Heart left ventricle (tissue), 16 donors: ENCODE data around the gene SERPINA1. TPM values are rescaled to one million over a fixed set of nuclear protein-coding genes. Genes with fewer than 3 reads are reported as not detected.

Source experiments
- ATAC-seq, 4 donors: fragments of 200-7000 bp; cut with Tn5 transposase; one replicate each; pipeline ENCODE4 v1.9.1; 2020 to 2022; ENCODE audit warnings: moderate library complexity in 4 of 4, mild to moderate bottlenecking in 3 of 4, moderate number of reproducible peaks in 1 of 4
- DNase-seq, 5 donors: peaks; one replicate each; pipeline ENCODE4 v3.0.0-alpha.2; 2020
- H3K27ac ChIP-seq, 12 donors: fragments of 200-600 bp; sonication (generic) in 4 of 12; one replicate each; pipeline versions ENCODE4 v1.5.0 to v1.8.0; 2016 to 2022; ENCODE audit warnings: mild to moderate bottlenecking in 2 of 12
- H3K27me3 ChIP-seq, 9 donors: fragments of 200-600 bp; sonication (generic) in 2 of 9; one replicate each; pipeline versions ENCODE4 v1.5.1 to v1.8.0; 2016 to 2022; ENCODE audit warnings: mild to moderate bottlenecking in 3 of 9
- H3K36me3 ChIP-seq, 9 donors: fragments of 200-600 bp; sonication (generic) in 2 of 9; one replicate each; pipeline versions ENCODE4 v1.5.0 to v1.8.0; 2018 to 2022; ENCODE audit warnings: mild to moderate bottlenecking in 2 of 9
- H3K4me1 ChIP-seq, 12 donors: fragments of 200-600 bp; sonication (generic) in 4 of 12; one replicate each; pipeline versions ENCODE4 v1.5.0 to v1.8.0; 2016 to 2022; ENCODE audit warnings: mild to moderate bottlenecking in 3 of 12
- H3K4me3 ChIP-seq, 12 donors: fragments of 200-600 bp; sonication (generic) in 4 of 12; one replicate each; pipeline versions ENCODE4 v1.5.0 to v1.8.0; 2017 to 2022; ENCODE audit warnings: mild to moderate bottlenecking in 9 of 12, moderate library complexity in 4 of 12
- H3K9me3 ChIP-seq, 12 donors: fragments of 200-600 bp; sonication (generic) in 4 of 12; one replicate each; pipeline versions ENCODE4 v1.5.0 to v1.8.0; 2016 to 2022; ENCODE audit warnings: mild to moderate bottlenecking in 1 of 12
- POLR2A ChIP-seq, 2 donors: fragments of 450-650 bp; IDR thresholded peaks; one replicate each; pipeline ENCODE4 v1.6.1; 2017; ENCODE audit warnings: antibody characterized with exemption in 2 of 2, mild to moderate bottlenecking in 2 of 2, moderate library complexity in 2 of 2
- WGBS, 4 donors: extraction: QIAGEN DNeasy Blood & Tissue Kit in 2 of 4; methylation state at CpG; one replicate each; pipeline versions ENCODE4 v1.1.5 to v1.1.7; 2013 to 2018; 5-methylcytosine and 5-hydroxymethylcytosine counted together
- intact Hi-C, 10 donors: fragments of 100-400 bp; cut with DNase I; formaldehyde crosslinking; loops; one replicate each; pipeline versions ENCODE4 v1.11.1 to v1.14.2; 2022
- polyA plus RNA-seq, 2 donors: library from polyadenylated mRNA; stranded (reverse); fragments of 200-250 nt; gene quantifications; one replicate each; pipeline ENCODE4 v1.2.3, GENCODE V29; 2013
- total RNA-seq, 9 donors: library from RNA; depleted of rRNA in 2 of 9; stranded (reverse); fragments of >200 nt in 2 of 9; fragmentation: NEBNext Ultra II Directional in 3 of 9; extraction: Animal tissue kit (Norgen Biotek cat#: 25700) in 3 of 9; gene quantifications; one replicate each; pipeline versions ENCODE4 v1.1.0 to v1.2.4, GENCODE V29; 2016 to 2023
- TF ChIP-seq, protein P1 (sequence below), 12 donors: fragments of 200-600 bp; sonication (generic) in 4 of 12; IDR thresholded peaks; one replicate each; pipeline versions ENCODE4 v1.5.0 to v1.8.0; 2018 to 2022; ENCODE audit warnings: antibody characterized with exemption in 12 of 12, mild to moderate bottlenecking in 5 of 12
- donor health status: ischemic (EF 13 %, LVEDD 7.1; RV severe dilation, severe dysfunction).
- donor health status: healthy with polysubstance abuse.
- donor health status: DM: no; HTN: yes; CAD: no.
- donor health status: DM: no; HTN: no; CAD: no.
- donor health status: ischemic (EF 25% LVEDD 6.9; RV normal size, moderate dysfunction).
- donor health status: ischemic (EF 25% LVEDD 5.7; RV mildly dilated, moderate dysfunction).
- donor health status: healthy.
- donor health status: DM: yes; HTN: yes; CAD: no.
- donor health status: ischemic (EF 35%, LVEDD 5.7; RV mildly dilated, moderate dysfunction).
- donor health status: nonischemic (EF 11% LVEDD 7.7; RV severe dilation, severe dysfunction).
- donor health status: DM: yes; HTN: yes; CAD: no.
- donor health status: PGD.
- donor health status: ischemic (EF 29% LVEDD 5.4; RV normal size, mild dysfunction).
- donor health status: nonischemic (EF 23%, LVEDD 6.1; RV moderate dilation, normal function).

The SERPINA1 gene
- total and polyA plus RNA-seq, 11 donors = 0.99 to 53.4 (median 4.4) TPM

- ATAC-seq = no peak
- Histone ChIP-seq H3K27ac (no peak overlapping the region), H3K27me3 (no peaks in the 10 kb centered on the region), H3K4me3 (no peak overlapping the region), H3K36me3 (no peaks in the 10 kb centered on the region), H3K4me1 (no peaks in the 10 kb centered on the region), H3K9me3 (peaks cover 0 to under 1% (median 0%) of the 10 kb centered on the region in 12 donors)
- intact Hi-C loops = no loop called here
- TF ChIP-seq, protein P1, sequence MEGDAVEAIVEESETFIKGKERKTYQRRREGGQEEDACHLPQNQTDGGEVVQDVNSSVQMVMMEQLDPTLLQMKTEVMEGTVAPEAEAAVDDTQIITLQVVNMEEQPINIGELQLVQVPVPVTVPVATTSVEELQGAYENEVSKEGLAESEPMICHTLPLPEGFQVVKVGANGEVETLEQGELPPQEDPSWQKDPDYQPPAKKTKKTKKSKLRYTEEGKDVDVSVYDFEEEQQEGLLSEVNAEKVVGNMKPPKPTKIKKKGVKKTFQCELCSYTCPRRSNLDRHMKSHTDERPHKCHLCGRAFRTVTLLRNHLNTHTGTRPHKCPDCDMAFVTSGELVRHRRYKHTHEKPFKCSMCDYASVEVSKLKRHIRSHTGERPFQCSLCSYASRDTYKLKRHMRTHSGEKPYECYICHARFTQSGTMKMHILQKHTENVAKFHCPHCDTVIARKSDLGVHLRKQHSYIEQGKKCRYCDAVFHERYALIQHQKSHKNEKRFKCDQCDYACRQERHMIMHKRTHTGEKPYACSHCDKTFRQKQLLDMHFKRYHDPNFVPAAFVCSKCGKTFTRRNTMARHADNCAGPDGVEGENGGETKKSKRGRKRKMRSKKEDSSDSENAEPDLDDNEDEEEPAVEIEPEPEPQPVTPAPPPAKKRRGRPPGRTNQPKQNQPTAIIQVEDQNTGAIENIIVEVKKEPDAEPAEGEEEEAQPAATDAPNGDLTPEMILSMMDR (IDR thresholded peaks at IDR 0.05) = no peak
- no peak for TF ChIP-seq POLR2A (IDR thresholded peaks at IDR 0.05)
- no peak for DNase-seq
Observed at GRCh38 chr14:94332587-94332986, 55.8 kb downstream of the SERPINA1 start.

DNA sequence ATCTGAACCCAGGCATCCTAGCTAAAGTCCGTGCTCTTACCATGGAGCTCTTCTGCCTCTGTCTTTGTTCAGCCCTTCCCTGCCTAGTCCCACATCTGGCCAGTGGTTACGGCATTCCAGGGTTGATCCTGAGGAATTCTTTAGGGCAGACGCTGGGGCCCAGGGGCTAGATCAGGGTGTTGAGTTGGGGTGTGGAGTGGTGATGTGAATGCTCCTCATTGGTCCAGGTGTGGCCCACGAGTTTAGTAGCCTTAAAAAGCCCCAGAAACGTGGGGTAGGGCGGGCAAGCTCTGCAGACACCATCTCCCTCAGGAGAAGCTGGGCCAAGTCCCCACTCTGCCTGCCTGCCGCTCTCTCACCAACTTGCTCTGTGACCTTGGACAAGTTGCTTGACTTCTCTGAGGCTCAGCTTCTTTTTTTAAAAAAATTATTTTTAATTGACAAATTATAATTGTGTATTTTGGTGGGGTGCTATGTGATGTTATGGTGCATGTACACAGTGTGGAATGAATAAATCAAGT, 56.3 kb downstream of the SERPINA1 start:
- H3K27me3 ChIP-seq = no peaks in the 10 kb centered on the region
- intact Hi-C loops = no loop called here
- no peak overlapping the region for H3K4me3 ChIP-seq
- no peak overlapping the region for H3K27ac ChIP-seq
- DNase-seq = no peak
- H3K36me3 ChIP-seq = no peaks in the 10 kb centered on the region
- no peak for ATAC-seq
- no peaks in the 10 kb centered on the region for H3K9me3 ChIP-seq
- TF ChIP-seq, protein P1 (IDR thresholded peaks at IDR 0.05) = no peak
- TF ChIP-seq POLR2A (IDR thresholded peaks at IDR 0.05) = no peak
- 63 to 71% (median 69%) methylated on average over 6 to 7 of the region's 7 CpGs for WGBS, 4 donors
- no peaks in the 10 kb centered on the region for H3K4me1 ChIP-seq

- intact Hi-C loops = no loop called here
- ATAC-seq = no peak
Observed at GRCh38 chr14:94331462-94331861, 56.9 kb downstream of the SERPINA1 start.

GRCh38 chr14:94330857-94331256, 57.5 kb downstream of the SERPINA1 start:
- peaks cover 0 to 6% (median 0%) of the 10 kb centered on the region in 12 donors for H3K9me3 ChIP-seq

More at GRCh38 chr14:94331462-94331861, 56.9 kb downstream of the SERPINA1 start:
- Histone ChIP-seq H3K9me3 (peaks cover 0 to 2% (median 0%) of the 10 kb centered on the region in 12 donors), H3K4me1 (no peaks in the 10 kb centered on the region), H3K27ac (no peak overlapping the region), H3K4me3 (no peak overlapping the region), H3K27me3 (peaks cover 0 to 3% (median 0%) of the 10 kb centered on the region in 9 donors), H3K36me3 (no peaks in the 10 kb centered on the region)
- WGBS, 4 donors = 87 to 94% (median 91%) methylated on average over 5 of the region's 5 CpGs
- no peak for DNase-seq
- TF ChIP-seq, protein P1 (IDR thresholded peaks at IDR 0.05) = no peak
- no peak for TF ChIP-seq POLR2A (IDR thresholded peaks at IDR 0.05)

More at GRCh38 chr14:94330857-94331256, 57.5 kb downstream of the SERPINA1 start:
- no peaks in the 10 kb centered on the region for H3K36me3 ChIP-seq
- ATAC-seq (no peak), DNase-seq (no peak)
- H3K27ac ChIP-seq = no peak overlapping the region
- no peaks in the 10 kb centered on the region for H3K4me1 ChIP-seq
- intact Hi-C loops = no loop called here
- no peak for TF ChIP-seq POLR2A (IDR thresholded peaks at IDR 0.05)
- TF ChIP-seq, protein P1 (IDR thresholded peaks at IDR 0.05) = no peak
- H3K4me3 ChIP-seq = no peak overlapping the region
- peaks cover 0 to 9% (median 0%) of the 10 kb centered on the region in 9 donors for H3K27me3 ChIP-seq
- 36 to 59% (median 51%) methylated on average over 2 of the region's 2 CpGs for WGBS, 4 donors
